ENCODE results near the gene SLC16A14.

SLC16A14 gene

DNA sequence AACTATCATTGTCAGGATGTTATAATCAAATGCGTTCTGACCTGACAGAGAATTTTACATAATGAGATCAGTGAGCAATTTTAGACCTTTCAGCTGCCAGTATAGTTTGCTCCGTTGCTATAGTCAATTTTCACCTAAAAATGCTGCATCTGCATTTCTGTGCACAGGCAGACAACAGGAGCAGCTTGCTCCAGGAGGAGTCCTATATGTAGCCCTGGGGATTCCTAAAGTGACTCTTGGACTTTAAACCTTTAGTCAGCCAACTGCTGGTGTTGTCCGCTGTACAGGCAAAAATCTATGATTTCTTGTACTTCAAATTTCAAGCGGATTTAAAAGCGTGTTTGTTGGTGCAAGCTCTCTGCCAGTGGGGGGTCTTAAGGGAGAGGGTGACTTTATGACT is 25.7 kb downstream of the SLC16A14 start (continued):
- TF ChIP-seq ZNF280C (tag by site-specific recombination; IDR thresholded peaks at IDR 0.05): no peak

DNA sequence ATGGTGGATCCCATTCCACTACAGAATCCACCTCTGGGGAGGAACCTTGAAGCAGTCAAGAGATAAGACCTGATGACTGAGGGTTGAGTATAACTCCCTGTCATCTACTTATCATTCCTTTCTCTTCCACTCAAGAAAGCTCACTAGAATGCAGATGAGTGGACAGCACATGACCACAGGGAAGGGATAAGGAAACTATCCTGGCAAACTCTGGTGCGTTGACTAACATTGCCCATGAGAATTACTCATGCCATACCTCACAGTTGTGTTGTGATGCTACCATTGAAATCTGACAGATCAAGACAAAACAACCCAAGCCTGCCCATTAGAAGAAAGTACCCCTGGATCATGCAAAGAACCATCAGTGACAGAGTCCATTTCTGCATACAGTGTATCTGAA is 26.5 kb downstream of the SLC16A14 start:
- ChIA-PET CTCF (interaction anchor here (1.2 kb wide), 1 partner anchor 22 kb away, joined by 5 read pairs; no protein-coding TSS in a partner anchor), POLR2A (no interaction called here)
- Histone ChIP-seq H3K4me1 (ENCODE audit: control insufficient read depth, insufficient read depth, low read length) (no peaks in the 10 kb centered on the region), H3K9me3 (ENCODE audit: control insufficient read depth, insufficient read depth, low read depth, low read length) (no peaks in the 10 kb centered on the region), H3K27ac (ENCODE audit: extremely low read depth, low read depth, low read length) (no peak overlapping the region), H3K36me3 (ENCODE audit: control insufficient read depth in 2 of 2, insufficient read depth in 1 of 2, low read length in 2 of 2) (peaks cover 0 to 32% of the 10 kb centered on the region in 2 experiments; a peak in 2 of 3 replicates), H3K4me3 (ENCODE audit: low read depth, low read length) (no peak overlapping the region)
- TF ChIP-seq HOXA7 (CRISPR knock-in tag; IDR thresholded peaks at IDR 0.05; ENCODE audit: borderline replicate concordance): no peak
- no peak for TF ChIP-seq ZNF341 (tag by site-specific recombination; IDR thresholded peaks at IDR 0.05; ENCODE audit: low read depth)
- no peak for TF ChIP-seq ZNF324 (tag by site-specific recombination; IDR thresholded peaks at IDR 0.05)
- no peak for TF ChIP-seq ZNF391 (tag by site-specific recombination; IDR thresholded peaks at IDR 0.05; ENCODE audit: borderline replicate concordance, low read depth)
- TF ChIP-seq TSHZ1 (tag by site-specific recombination; IDR thresholded peaks at IDR 0.05; ENCODE audit: borderline replicate concordance): no peak
- TF ChIP-seq ZNF791 (tag by site-specific recombination; IDR thresholded peaks at IDR 0.05): no peak
- TF ChIP-seq ZNF621 (tag by site-specific recombination; IDR thresholded peaks at IDR 0.05): no peak
- TF ChIP-seq KLF1 (tag by site-specific recombination; IDR thresholded peaks at IDR 0.05): no peak
- TF ChIP-seq BCL6B (tag by site-specific recombination; IDR thresholded peaks at IDR 0.05): no peak
- TF ChIP-seq, protein P1, sequence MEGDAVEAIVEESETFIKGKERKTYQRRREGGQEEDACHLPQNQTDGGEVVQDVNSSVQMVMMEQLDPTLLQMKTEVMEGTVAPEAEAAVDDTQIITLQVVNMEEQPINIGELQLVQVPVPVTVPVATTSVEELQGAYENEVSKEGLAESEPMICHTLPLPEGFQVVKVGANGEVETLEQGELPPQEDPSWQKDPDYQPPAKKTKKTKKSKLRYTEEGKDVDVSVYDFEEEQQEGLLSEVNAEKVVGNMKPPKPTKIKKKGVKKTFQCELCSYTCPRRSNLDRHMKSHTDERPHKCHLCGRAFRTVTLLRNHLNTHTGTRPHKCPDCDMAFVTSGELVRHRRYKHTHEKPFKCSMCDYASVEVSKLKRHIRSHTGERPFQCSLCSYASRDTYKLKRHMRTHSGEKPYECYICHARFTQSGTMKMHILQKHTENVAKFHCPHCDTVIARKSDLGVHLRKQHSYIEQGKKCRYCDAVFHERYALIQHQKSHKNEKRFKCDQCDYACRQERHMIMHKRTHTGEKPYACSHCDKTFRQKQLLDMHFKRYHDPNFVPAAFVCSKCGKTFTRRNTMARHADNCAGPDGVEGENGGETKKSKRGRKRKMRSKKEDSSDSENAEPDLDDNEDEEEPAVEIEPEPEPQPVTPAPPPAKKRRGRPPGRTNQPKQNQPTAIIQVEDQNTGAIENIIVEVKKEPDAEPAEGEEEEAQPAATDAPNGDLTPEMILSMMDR (tag by site-specific recombination; IDR thresholded peaks at IDR 0.05): no peak
- no peak for TF ChIP-seq ZNF521 (tag by site-specific recombination; IDR thresholded peaks at IDR 0.05)
- no peak for TF ChIP-seq ZNF776 (tag by site-specific recombination; IDR thresholded peaks at IDR 0.05; ENCODE audit: borderline replicate concordance)
- TF ChIP-seq, protein P2, sequence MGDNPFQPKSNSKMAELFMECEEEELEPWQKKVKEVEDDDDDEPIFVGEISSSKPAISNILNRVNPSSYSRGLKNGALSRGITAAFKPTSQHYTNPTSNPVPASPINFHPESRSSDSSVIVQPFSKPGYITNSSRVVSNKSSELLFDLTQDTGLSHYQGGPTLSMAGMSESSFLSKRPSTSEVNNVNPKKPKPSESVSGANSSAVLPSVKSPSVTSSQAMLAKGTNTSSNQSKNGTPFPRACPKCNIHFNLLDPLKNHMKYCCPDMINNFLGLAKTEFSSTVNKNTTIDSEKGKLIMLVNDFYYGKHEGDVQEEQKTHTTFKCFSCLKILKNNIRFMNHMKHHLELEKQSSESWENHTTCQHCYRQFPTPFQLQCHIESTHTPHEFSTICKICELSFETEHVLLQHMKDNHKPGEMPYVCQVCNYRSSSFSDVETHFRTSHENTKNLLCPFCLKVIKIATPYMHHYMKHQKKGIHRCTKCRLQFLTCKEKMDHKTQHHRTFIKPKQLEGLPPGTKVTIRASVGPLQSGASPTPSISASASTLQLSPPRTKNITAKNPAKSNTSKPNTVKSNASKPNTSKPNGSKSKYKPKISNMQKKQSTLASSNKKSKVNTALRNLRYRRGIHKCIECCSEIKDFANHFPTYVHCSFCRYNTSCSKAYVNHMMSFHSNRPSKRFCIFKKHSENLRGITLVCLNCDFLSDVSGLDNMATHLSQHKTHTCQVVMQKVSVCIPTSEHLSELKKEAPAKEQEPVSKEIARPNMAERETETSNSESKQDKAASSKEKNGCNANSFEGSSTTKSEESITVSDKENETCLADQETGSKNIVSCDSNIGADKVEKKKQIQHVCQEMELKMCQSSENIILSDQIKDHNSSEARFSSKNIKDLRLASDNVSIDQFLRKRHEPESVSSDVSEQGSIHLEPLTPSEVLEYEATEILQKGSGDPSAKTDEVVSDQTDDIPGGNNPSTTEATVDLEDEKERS (tag by site-specific recombination; IDR thresholded peaks at IDR 0.05): no peak
- no peak for TF ChIP-seq ZNF544 (tag by site-specific recombination; IDR thresholded peaks at IDR 0.05)
- no peak for TF ChIP-seq ZNF394 (tag by site-specific recombination; IDR thresholded peaks at IDR 0.05; ENCODE audit: borderline replicate concordance)
- no peak for TF ChIP-seq ZNF184 (tag by site-specific recombination; IDR thresholded peaks at IDR 0.05)
- no peak for TF ChIP-seq ZNF747 (tag by site-specific recombination; IDR thresholded peaks at IDR 0.05)
- no peak for TF ChIP-seq ZNF654 (tag by site-specific recombination; IDR thresholded peaks at IDR 0.05; ENCODE audit: low read depth)

Measured in HEK293 (cell line).